NCI-H748 (cell line): Measurements from ENCODE around the gene DDX49.

Experiments used
- DNase-seq: peaks from one replicate; lab custom pipeline; 2025; ENCODE audit not compliant: unreplicated experiment; lab: John Stamatoyannopoulos, UW

DDX49 gene

GRCh38 chr19:18972301-18972811 is 52.8 kb downstream of the DDX49 start:
- DNase-seq = no peak

- no peak for DNase-seq
Measured at GRCh38 chr19:18972851-18973250, 53.3 kb downstream of the DDX49 start.

- no peak for DNase-seq
Measured at GRCh38 chr19:18975011-18975410, 55.5 kb downstream of the DDX49 start.

GRCh38 chr19:18975869-18976268 is 56.4 kb downstream of the DDX49 start:
- no peak for DNase-seq
